ENCODE measurements around the gene ERCC3. TPM values are rescaled to one million over a fixed set of nuclear protein-coding genes. Genes with fewer than 3 reads are reported as not detected.

The ERCC3 gene
- 39.2 to 48.3 TPM (median 42.6 TPM) in 5 replicates for total RNA-seq (2022; extraction: Qiagen RNA extraction)

DNA sequence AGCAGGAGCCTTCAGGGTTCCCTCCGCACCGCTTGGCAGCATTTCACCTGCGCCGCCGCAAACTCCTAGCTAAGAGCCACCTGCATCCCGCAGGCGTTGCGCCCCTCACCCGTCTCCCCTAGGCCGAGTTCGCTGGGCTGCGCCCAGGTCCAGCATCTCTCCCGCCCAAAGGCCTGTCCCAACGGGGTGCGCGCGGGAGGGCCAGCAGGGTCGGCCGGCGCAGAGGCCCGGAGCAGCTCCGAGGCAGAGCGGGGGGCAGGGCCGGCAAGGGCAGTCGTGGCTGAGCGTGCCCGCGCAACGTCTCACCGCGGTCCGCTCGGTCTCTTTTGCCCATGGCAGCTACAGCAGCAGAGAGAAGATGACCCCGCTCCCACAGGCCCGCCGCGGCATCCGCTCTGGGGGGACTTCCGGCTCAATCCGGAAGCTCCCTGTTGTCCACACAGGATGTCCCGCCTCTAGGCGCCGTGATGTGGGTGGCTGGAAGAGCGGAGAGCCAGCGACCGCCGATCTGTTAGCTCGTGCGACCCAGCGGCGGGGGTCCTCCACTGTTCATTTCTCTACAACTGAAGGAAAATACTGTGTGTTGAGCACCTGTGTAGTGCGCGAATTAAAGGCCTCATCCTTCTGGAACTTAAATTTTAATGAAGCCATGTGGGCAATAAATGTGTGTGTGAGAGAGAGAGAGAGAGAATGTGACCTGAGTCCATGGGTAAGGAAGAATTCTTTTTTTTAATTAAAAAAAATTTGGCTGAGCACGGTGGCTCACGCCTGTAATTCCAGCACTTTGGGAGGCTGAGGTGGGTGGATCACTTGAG lies at the start of gene ERCC3:
TSS of gene ERCC3 (minus strand) at position 397 of the 815 bp plus-strand sequence. CDS start at position 334, 63 bp downstream.

DNA sequence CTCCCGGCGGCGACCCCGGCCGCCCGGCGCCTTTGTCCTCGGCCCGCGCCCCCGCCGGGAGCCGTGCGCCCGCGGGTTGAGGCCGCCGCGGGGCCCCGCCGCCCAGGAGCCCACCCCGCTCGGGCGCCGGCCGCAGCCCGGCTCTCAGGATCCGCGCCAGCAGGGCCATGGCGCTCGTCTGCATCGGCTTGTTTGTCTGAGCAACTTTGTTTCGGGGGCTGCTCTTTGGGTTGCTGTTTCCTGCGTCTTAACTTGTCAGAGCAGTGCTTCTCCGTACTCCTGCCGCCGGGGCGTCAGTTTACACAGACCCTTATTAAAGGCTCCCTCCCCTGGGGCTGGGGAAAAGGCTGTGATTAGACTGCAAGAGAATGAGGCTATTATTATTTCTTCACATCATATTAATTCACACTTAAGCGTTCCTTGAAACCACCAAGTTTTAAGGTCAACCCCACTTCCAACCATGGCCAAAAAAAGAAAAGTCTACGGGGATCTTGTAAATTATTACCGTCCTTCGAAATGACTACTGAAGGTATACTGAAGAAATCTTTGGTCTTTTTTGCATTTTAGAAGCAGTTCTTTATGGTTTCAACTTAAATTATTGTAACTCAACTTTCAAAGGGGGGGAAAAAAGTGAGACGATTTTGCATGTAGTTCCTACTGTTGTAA lies 73.7 kb downstream of the ERCC3 start, which contains the start of gene CYP27C1:
TSS of gene CYP27C1 (minus strand) at position 198 of the 666 bp plus-strand sequence. CDS start at position 169, 29 bp downstream.

Other genes with a start within 250 kb of the ERCC3 start
- 29.2 to 31.7 TPM (median 30.7 TPM) in 5 replicates for gene BIN1, start 187.0 kb downstream of the ERCC3 start, total RNA-seq (2022; extraction: Qiagen RNA extraction)
- gene CYP27C1, start 73.8 kb downstream of the ERCC3 start, total RNA-seq (2022; extraction: Qiagen RNA extraction) = 3.2 to 4.2 TPM (median 3.7 TPM) in 5 replicates
- 11.6 to 21.5 TPM (median 20.2 TPM) in 5 replicates for gene MAP3K2, start 93.8 kb upstream of the ERCC3 start, total RNA-seq (2022; extraction: Qiagen RNA extraction)
- gene PROC, start 124.3 kb upstream of the ERCC3 start, total RNA-seq (2022; extraction: Qiagen RNA extraction) = 4.1 to 5.5 TPM (median 4.7 TPM) in 5 replicates
- gene IWS1, start 232.3 kb upstream of the ERCC3 start, total RNA-seq (2022; extraction: Qiagen RNA extraction) = 34.5 to 47.8 TPM (median 38.7 TPM) in 5 replicates
- 0.12 to 0.31 TPM (median 0.21 TPM) in 5 replicates for gene MYO7B, start 241.5 kb upstream of the ERCC3 start, total RNA-seq (2022; extraction: Qiagen RNA extraction)

Measured in A549 treated with Hydrocortisone at 1 μM for 4 hours (cell line).